ENCODE results near the gene PTPRM. TPM values are rescaled to one million over a fixed set of nuclear protein-coding genes. Genes with fewer than 3 reads are reported as not detected.

Gene PTPRM
- total RNA-seq, 1 donor, result 84.7 TPM

DNA sequence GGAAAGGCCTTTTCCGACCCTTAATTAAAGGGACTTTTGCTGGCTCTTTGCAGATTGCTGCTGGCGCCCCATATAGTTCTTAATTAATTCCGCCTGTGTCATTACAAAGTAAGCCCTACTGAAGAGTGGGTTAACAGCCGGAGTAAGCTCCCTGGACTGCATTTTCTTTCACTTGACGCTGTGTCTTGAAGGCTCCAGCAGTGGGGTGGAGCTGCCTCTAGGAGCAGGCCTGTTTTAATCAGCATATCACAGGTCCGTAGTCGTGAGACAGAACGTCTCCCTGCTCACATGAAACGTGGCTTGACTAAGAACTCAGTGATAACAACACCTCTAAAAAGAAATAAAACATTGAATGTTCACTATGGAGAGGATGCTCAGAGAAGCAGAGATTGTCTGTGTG is 712.2 kb downstream of the PTPRM start:
- Histone ChIP-seq H3K4me1 (ENCODE audit: insufficient read depth, low read length) (peaks cover 5% of the 10 kb centered on the region), H4K20me1 (ENCODE audit: insufficient read depth, low read length) (no peaks in the 10 kb centered on the region), H3K27ac (ENCODE audit: low read depth, low read length) (no peak overlapping the region), H3K4me3 (ENCODE audit: insufficient read depth, low read length) (no peak overlapping the region), H3K36me3 (ENCODE audit: insufficient read depth, low read length) (no peaks in the 10 kb centered on the region), H3K79me2 (ENCODE audit: insufficient read depth, low read length) (no peaks in the 10 kb centered on the region), H2AFZ (ENCODE audit: low read length) (no peak overlapping the region), H3K27me3 (ENCODE audit: insufficient read depth, low read length) (no peaks in the 10 kb centered on the region), H3K9me3 (ENCODE audit: low read depth, low read length) (no peaks in the 10 kb centered on the region), H3K4me2 (ENCODE audit: insufficient read depth, low read length) (no peak overlapping the region)
- DNase-seq (ENCODE audit: insufficient read length, low spot score, missing footprints), result no peak
- TF ChIP-seq, protein P1, sequence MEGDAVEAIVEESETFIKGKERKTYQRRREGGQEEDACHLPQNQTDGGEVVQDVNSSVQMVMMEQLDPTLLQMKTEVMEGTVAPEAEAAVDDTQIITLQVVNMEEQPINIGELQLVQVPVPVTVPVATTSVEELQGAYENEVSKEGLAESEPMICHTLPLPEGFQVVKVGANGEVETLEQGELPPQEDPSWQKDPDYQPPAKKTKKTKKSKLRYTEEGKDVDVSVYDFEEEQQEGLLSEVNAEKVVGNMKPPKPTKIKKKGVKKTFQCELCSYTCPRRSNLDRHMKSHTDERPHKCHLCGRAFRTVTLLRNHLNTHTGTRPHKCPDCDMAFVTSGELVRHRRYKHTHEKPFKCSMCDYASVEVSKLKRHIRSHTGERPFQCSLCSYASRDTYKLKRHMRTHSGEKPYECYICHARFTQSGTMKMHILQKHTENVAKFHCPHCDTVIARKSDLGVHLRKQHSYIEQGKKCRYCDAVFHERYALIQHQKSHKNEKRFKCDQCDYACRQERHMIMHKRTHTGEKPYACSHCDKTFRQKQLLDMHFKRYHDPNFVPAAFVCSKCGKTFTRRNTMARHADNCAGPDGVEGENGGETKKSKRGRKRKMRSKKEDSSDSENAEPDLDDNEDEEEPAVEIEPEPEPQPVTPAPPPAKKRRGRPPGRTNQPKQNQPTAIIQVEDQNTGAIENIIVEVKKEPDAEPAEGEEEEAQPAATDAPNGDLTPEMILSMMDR (IDR thresholded peaks at IDR 0.05; ENCODE audit: extremely low read depth, low read depth, low read length), result no peak

DNA sequence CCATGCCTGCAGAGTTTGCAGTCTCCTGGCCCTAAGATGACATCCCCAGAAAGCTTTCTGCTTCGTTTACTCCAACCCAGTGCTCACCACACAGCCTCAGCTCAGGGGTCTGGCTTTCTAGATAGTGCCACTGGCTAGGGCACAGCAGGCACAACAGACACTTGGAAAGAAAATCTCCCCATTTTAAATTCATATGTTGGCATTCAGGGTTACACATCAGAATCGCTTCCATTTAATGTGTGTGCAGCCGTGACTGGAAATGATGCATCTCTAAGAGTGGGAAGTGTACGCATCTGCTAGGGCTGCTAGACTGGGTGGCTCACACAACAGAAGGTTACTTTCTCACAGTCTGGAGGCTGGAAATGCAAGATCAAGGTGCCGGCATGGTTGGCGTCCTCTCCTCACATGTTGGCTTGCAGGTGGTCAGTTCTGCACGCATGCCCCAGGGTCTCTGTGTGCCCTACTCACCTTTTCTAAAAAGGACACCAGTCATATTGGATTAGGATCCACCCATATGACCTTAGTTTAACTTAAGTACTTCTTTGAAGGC is 712.7 kb downstream of the PTPRM start:
- no peak overlapping the region for H3K4me2 ChIP-seq (ENCODE audit: insufficient read depth, low read length)
- TF ChIP-seq, protein P1 (IDR thresholded peaks at IDR 0.05; ENCODE audit: extremely low read depth, low read depth, low read length), result no peak
- H3K27ac ChIP-seq (ENCODE audit: low read depth, low read length), result no peak overlapping the region
- H3K36me3 ChIP-seq (ENCODE audit: insufficient read depth, low read length), result no peaks in the 10 kb centered on the region
- no peak overlapping the region for H3K4me3 ChIP-seq (ENCODE audit: insufficient read depth, low read length)
- H2AFZ ChIP-seq (ENCODE audit: low read length), result no peak overlapping the region
- H3K27me3 ChIP-seq (ENCODE audit: insufficient read depth, low read length), result no peaks in the 10 kb centered on the region
- no peaks in the 10 kb centered on the region for H3K9me3 ChIP-seq (ENCODE audit: low read depth, low read length)
- no peaks in the 10 kb centered on the region for H4K20me1 ChIP-seq (ENCODE audit: insufficient read depth, low read length)
- H3K79me2 ChIP-seq (ENCODE audit: insufficient read depth, low read length), result no peaks in the 10 kb centered on the region
- no peak for DNase-seq (ENCODE audit: insufficient read length, low spot score, missing footprints)
- H3K4me1 ChIP-seq (ENCODE audit: insufficient read depth, low read length), result peaks cover 5% of the 10 kb centered on the region

GRCh38 chr18:8283891-8284585 is 716.9 kb downstream of the PTPRM start:
- no peaks in the 10 kb centered on the region for H3K79me2 ChIP-seq (ENCODE audit: insufficient read depth, low read length)
- no peaks in the 10 kb centered on the region for H4K20me1 ChIP-seq (ENCODE audit: insufficient read depth, low read length)
- peak overlapping the region; percentile 11 for H3K27ac ChIP-seq (ENCODE audit: low read depth, low read length)
- no peaks in the 10 kb centered on the region for H3K9me3 ChIP-seq (ENCODE audit: low read depth, low read length)
- H3K4me2 ChIP-seq (ENCODE audit: insufficient read depth, low read length), result peak overlapping the region; percentile 70
- H2AFZ ChIP-seq (ENCODE audit: low read length), result peak overlapping the region; percentile 2
- TF ChIP-seq, protein P1 (IDR thresholded peaks at IDR 0.05; ENCODE audit: extremely low read depth, low read depth, low read length), result no peak
- no peaks in the 10 kb centered on the region for H3K27me3 ChIP-seq (ENCODE audit: insufficient read depth, low read length)
- no peaks in the 10 kb centered on the region for H3K36me3 ChIP-seq (ENCODE audit: insufficient read depth, low read length)
- peaks cover 5% of the 10 kb centered on the region for H3K4me1 ChIP-seq (ENCODE audit: insufficient read depth, low read length)
- H3K4me3 ChIP-seq (ENCODE audit: insufficient read depth, low read length), result no peak overlapping the region
- DNase-seq (ENCODE audit: insufficient read length, low spot score, missing footprints), result no peak

- DNase-seq (ENCODE audit: insufficient read length, low spot score, missing footprints), result no peak
- TF ChIP-seq, protein P1 (IDR thresholded peaks at IDR 0.05; ENCODE audit: extremely low read depth, low read depth, low read length), result no peak
- Histone ChIP-seq H3K27ac (ENCODE audit: low read depth, low read length) (no peak overlapping the region), H3K36me3 (ENCODE audit: insufficient read depth, low read length) (no peaks in the 10 kb centered on the region), H3K4me3 (ENCODE audit: insufficient read depth, low read length) (no peak overlapping the region), H3K27me3 (ENCODE audit: insufficient read depth, low read length) (no peaks in the 10 kb centered on the region), H4K20me1 (ENCODE audit: insufficient read depth, low read length) (no peaks in the 10 kb centered on the region), H2AFZ (ENCODE audit: low read length) (no peak overlapping the region), H3K4me2 (ENCODE audit: insufficient read depth, low read length) (no peak overlapping the region), H3K79me2 (ENCODE audit: insufficient read depth, low read length) (no peaks in the 10 kb centered on the region), H3K9me3 (ENCODE audit: low read depth, low read length) (no peaks in the 10 kb centered on the region), H3K4me1 (ENCODE audit: insufficient read depth, low read length) (peaks cover 5% of the 10 kb centered on the region)
Measured at GRCh38 chr18:8286303-8286702, 719.2 kb downstream of the PTPRM start.

All from osteoblast (primary cell).